ENCODE measurements around the gene DYNLT1.

The DYNLT1 gene

GRCh38 chr6:158591134-158591809 is 53.3 kb downstream of the DYNLT1 start:
- no peak for DNase-seq (ENCODE audit: low read depth in 2 of 2)
- no peak for TF ChIP-seq CTCF (IDR thresholded peaks at IDR 0.05; ENCODE audit: low read depth, low read length)

GRCh38 chr6:158589366-158589765 is 55.2 kb downstream of the DYNLT1 start:
- no peak overlapping the region for H3K4me3 ChIP-seq (replicated peaks in 1 of 2; ENCODE audit: low read depth in 2 of 2, low read length in 2 of 2)
- no peak for DNase-seq (ENCODE audit: low read depth in 2 of 2)
- no peak for TF ChIP-seq CTCF (IDR thresholded peaks at IDR 0.05; ENCODE audit: low read depth, low read length)

More at GRCh38 chr6:158591134-158591809, 53.3 kb downstream of the DYNLT1 start:
- no peak overlapping the region for H3K4me3 ChIP-seq (replicated peaks in 1 of 2; ENCODE audit: low read depth in 2 of 2, low read length in 2 of 2)

GRCh38 chr6:158586652-158587051 is 57.9 kb downstream of the DYNLT1 start:
- TF ChIP-seq CTCF (IDR thresholded peaks at IDR 0.05; ENCODE audit: low read depth, low read length): no peak
- H3K4me3 ChIP-seq (replicated peaks in 1 of 2; ENCODE audit: low read depth in 2 of 2, low read length in 2 of 2): no peak overlapping the region
- DNase-seq (ENCODE audit: low read depth in 2 of 2): no peak
